Natural killer cell treated with Interleukin-12 subunit alpha and Interleukin-12 subunit beta and Interleukin-15 and Interleukin-18, amount 100 ng/mL, for 72 hours (primary cell): ENCODE measurements around the gene PRDX5. TPM values are rescaled to one million over a fixed set of nuclear protein-coding genes. Genes with fewer than 3 reads are reported as not detected.

ENCODE experiments used
- ATAC-seq, 2 donors: fragments of 150-1000 bp; cut with Tn5 transposase in 1 of 2; sonication (Bioruptor Pico), chemical (Tn5 transposase) in 1 of 2; 2 replicates each; pipeline ENCODE4 v1.10.0; 2021
- DNase-seq: peaks from one replicate; pipeline ENCODE4 v3.0.0; 2022; ENCODE audit warnings: low spot score
- H3K27ac Mint-ChIP-seq, 2 donors: 1 replicate in 1 of 2; 2 replicates in 1 of 2; pipeline ENCODE4 v1.8.0; 2022; ENCODE audit warnings: mixed read lengths in 2 of 2, mild to moderate bottlenecking in 1 of 2, moderate library complexity in 1 of 2
- H3K27me3 Mint-ChIP-seq, 2 donors: 1 replicate in 1 of 2; 2 replicates in 1 of 2; pipeline ENCODE4 v1.8.0; 2022; ENCODE audit warnings: mixed read lengths in 2 of 2
- H3K36me3 Mint-ChIP-seq: one replicate; pipeline ENCODE4 v1.8.0; 2022; ENCODE audit warnings: mixed read lengths
- H3K4me1 Mint-ChIP-seq, 2 donors: 1 replicate in 1 of 2; 2 replicates in 1 of 2; pipeline ENCODE4 v1.8.0; 2022; ENCODE audit warnings: low read depth in 2 of 2, mixed read lengths in 2 of 2, mild to moderate bottlenecking in 1 of 2
- H3K4me3 Mint-ChIP-seq: one replicate; pipeline ENCODE4 v1.8.0; 2022; ENCODE audit warnings: mixed read lengths
- H3K9me3 Mint-ChIP-seq: 2 replicates; pipeline ENCODE4 v1.8.0; 2022; ENCODE audit warnings: mixed read lengths
- total RNA-seq, 2 donors: library from RNA; stranded (reverse); gene quantifications; one replicate each; pipeline ENCODE4 v1.2.3, GENCODE V29; 2022

Gene PRDX5
- total RNA-seq, 2 donors from 2014 or later = 83.5 to 116 TPM

GRCh38 chr11:64369440-64370421, 51.8 kb downstream of the PRDX5 start:
- peaks cover 6% of the 10 kb centered on the region for H3K36me3 Mint-ChIP-seq
- no peak for ATAC-seq
- peaks cover 0 to 6% of the 10 kb centered on the region in 2 donors for H3K4me1 Mint-ChIP-seq
- no peak for DNase-seq
- H3K4me3 Mint-ChIP-seq = no peak overlapping the region
- no peaks in the 10 kb centered on the region for H3K9me3 Mint-ChIP-seq
- H3K27ac Mint-ChIP-seq = no peak overlapping the region
- no peaks in the 10 kb centered on the region for H3K27me3 Mint-ChIP-seq

- Mint-ChIP-seq H3K4me3 (no peak overlapping the region), H3K36me3 (peaks cover 6% of the 10 kb centered on the region)
Observed at GRCh38 chr11:64371201-64371600, 53.3 kb downstream of the PRDX5 start.

More at GRCh38 chr11:64371201-64371600, 53.3 kb downstream of the PRDX5 start:
- DNase-seq = no peak
- Mint-ChIP-seq H3K4me1 (peaks cover 0 to 6% of the 10 kb centered on the region in 2 donors), H3K9me3 (no peaks in the 10 kb centered on the region), H3K27me3 (no peaks in the 10 kb centered on the region), H3K27ac (no peak overlapping the region)
- no peak for ATAC-seq

Other genes with a start within 250 kb of the PRDX5 start
- 10 to 100 TPM in 1 of 2 donors, 1 to 10 TPM in 1; 3.0 to 12.7 TPM for gene MACROD1, start 152.0 kb upstream of the PRDX5 start, total RNA-seq
- gene STIP1, start 131.9 kb upstream of the PRDX5 start, total RNA-seq = 100 to 1,000 TPM; 431 to 450 TPM
- 100 to 1,000 TPM; 249 to 276 TPM for gene FERMT3, start 111.4 kb upstream of the PRDX5 start, total RNA-seq
- gene TRPT1, start 91.9 kb upstream of the PRDX5 start, total RNA-seq = 10 to 100 TPM; 30.5 to 35.7 TPM
- 100 to 1,000 TPM in 1 of 2 donors, 10 to 100 TPM in 1; 83.6 to 120 TPM for gene NUDT22, start 91.8 kb upstream of the PRDX5 start, total RNA-seq
- gene DNAJC4, start 87.6 kb upstream of the PRDX5 start, total RNA-seq = 10 to 100 TPM; 31.2 to 33.0 TPM
- 10 to 100 TPM; 38.7 to 42.3 TPM for gene VEGFB, start 83.5 kb upstream of the PRDX5 start, total RNA-seq
- gene FKBP2, start 77.0 kb upstream of the PRDX5 start, total RNA-seq = 10 to 100 TPM; 33.1 to 53.5 TPM
- gene PPP1R14B, start 71.2 kb upstream of the PRDX5 start, total RNA-seq = 100 to 1,000 TPM; 130 to 236 TPM
- 10 to 100 TPM; 13.9 to 16.4 TPM for gene PLCB3, start 66.6 kb upstream of the PRDX5 start, total RNA-seq
- gene BAD, start 33.5 kb upstream of the PRDX5 start, total RNA-seq = 10 to 100 TPM; 29.5 to 46.9 TPM
- 10 to 100 TPM; 40.9 to 62.7 TPM for gene GPR137, start 32.3 kb upstream of the PRDX5 start, total RNA-seq
- gene KCNK4, start 26.8 kb upstream of the PRDX5 start, total RNA-seq = not detected
- not detected for gene CATSPERZ, start 17.8 kb upstream of the PRDX5 start, total RNA-seq
- 100 to 1,000 TPM in 1 of 2 donors, 10 to 100 TPM in 1; 67.2 to 116 TPM for gene ESRRA, start 12.6 kb upstream of the PRDX5 start, total RNA-seq
- 100 to 1,000 TPM; 171 to 203 TPM for gene TRMT112, start 562 bp upstream of the PRDX5 start, total RNA-seq
- gene CCDC88B, start 22.1 kb downstream of the PRDX5 start, total RNA-seq = 100 to 1,000 TPM; 172 to 224 TPM
- 10 to 100 TPM; 20.7 to 29.5 TPM for gene RPS6KA4, start 41.0 kb downstream of the PRDX5 start, total RNA-seq
- gene SLC22A11, start 237.8 kb downstream of the PRDX5 start, total RNA-seq = not detected